GM06990 (cell line): Measurements from ENCODE around the gene UROC1.

Experiments used
- DNase-seq: peaks from one replicate; pipeline ENCODE4 v3.0.0-alpha.2; 2011; ENCODE audit not compliant: insufficient read length; ENCODE audit errors: extremely low read depth
- H3K27me3 ChIP-seq: replicated peaks from 2 replicates; pipeline ENCODE4 v1.6.0; 2011; ENCODE audit warnings: low read length; ENCODE audit not compliant: control insufficient read depth, insufficient read depth
- H3K36me3 ChIP-seq: 2 replicates; pipeline ENCODE4 v1.5.1; 2011; ENCODE audit warnings: low read length; ENCODE audit not compliant: control insufficient read depth, insufficient read depth
- H3K4me3 ChIP-seq: replicated peaks from 2 replicates; pipeline ENCODE4 v1.5.1; 2011; ENCODE audit warnings: low read depth, mild to moderate bottlenecking, control low read depth, low read length
- TF ChIP-seq, protein P1 (sequence below): IDR thresholded peaks from 2 replicates; pipeline ENCODE4 v1.5.1; 2011; ENCODE audit warnings: low read length, control low read depth, mild to moderate bottlenecking, inconsistent platforms; ENCODE audit not compliant: insufficient read depth, poor library complexity, severe bottlenecking

Gene UROC1

GRCh38 chr3:126479642-126480041, 37.9 kb downstream of the UROC1 start:
- TF ChIP-seq, protein P1, sequence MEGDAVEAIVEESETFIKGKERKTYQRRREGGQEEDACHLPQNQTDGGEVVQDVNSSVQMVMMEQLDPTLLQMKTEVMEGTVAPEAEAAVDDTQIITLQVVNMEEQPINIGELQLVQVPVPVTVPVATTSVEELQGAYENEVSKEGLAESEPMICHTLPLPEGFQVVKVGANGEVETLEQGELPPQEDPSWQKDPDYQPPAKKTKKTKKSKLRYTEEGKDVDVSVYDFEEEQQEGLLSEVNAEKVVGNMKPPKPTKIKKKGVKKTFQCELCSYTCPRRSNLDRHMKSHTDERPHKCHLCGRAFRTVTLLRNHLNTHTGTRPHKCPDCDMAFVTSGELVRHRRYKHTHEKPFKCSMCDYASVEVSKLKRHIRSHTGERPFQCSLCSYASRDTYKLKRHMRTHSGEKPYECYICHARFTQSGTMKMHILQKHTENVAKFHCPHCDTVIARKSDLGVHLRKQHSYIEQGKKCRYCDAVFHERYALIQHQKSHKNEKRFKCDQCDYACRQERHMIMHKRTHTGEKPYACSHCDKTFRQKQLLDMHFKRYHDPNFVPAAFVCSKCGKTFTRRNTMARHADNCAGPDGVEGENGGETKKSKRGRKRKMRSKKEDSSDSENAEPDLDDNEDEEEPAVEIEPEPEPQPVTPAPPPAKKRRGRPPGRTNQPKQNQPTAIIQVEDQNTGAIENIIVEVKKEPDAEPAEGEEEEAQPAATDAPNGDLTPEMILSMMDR, result no peak
- no peaks in the 10 kb centered on the region for H3K36me3 ChIP-seq
- no peak for DNase-seq
- no peaks in the 10 kb centered on the region; the same call in 1 of the 2 replicates for H3K27me3 ChIP-seq
- no peak overlapping the region for H3K4me3 ChIP-seq

- TF ChIP-seq, protein P1, result no peak
- Histone ChIP-seq H3K4me3 (no peak overlapping the region), H3K27me3 (no peaks in the 10 kb centered on the region; the same call in 1 of the 2 replicates), H3K36me3 (no peaks in the 10 kb centered on the region)
- no peak for DNase-seq
These were observed 38.8 kb downstream of the UROC1 start for GRCh38 chr3:126478581-126479310.

- H3K27me3 ChIP-seq, result no peaks in the 10 kb centered on the region; the same call in 1 of the 2 replicates
- DNase-seq, result no peak
- TF ChIP-seq, protein P1, result no peak
- no peaks in the 10 kb centered on the region for H3K36me3 ChIP-seq
- no peak overlapping the region for H3K4me3 ChIP-seq
These were observed 40.6 kb downstream of the UROC1 start for GRCh38 chr3:126477061-126477380.

DNA sequence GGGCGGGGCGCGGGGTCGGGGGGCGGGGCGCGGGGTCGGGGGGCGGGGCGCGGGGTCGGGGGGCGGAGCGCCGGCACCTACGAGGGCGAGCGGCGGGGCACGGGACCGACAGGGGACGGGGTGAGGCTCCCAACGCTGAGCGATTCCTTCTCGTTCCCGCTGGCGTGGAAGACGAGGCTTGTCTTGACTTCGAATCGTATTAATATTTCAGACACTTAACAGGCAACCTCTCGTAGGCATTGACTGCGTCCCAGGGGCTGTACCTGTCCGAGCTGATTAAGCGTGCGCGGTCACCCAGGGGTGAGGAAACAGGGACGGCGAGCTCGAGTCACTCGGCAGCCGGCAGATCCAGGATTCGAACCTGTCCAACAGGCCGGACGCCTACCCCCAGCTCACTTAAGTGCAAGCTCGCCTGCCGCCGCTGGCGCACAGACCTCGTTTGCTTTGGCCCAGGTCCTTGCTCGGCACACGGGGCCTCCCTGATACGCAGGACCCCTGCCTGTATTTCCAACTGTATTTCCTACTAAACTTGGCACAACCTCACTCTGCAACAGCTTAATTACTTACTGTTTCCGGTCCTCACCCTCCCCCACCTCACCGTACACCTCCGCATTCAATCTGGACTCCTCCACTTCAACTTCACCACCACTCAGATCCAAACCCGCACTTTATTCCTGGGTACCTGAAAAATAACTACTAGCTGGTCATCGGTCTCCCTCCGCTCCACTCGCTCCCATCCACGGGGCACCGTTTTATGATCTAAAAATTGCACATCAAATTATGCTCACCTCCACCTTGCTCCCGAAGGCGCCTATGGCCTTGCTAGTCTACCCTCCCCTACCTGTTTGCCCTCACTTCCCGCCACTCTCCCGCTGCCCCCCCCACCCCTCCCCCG, 41.2 kb downstream of the UROC1 start:
- TF ChIP-seq, protein P1, result no peak
- no peaks in the 10 kb centered on the region for H3K36me3 ChIP-seq
- peak overlapping the region; percentile 60 for H3K4me3 ChIP-seq
- no peaks in the 10 kb centered on the region; the same call in 1 of the 2 replicates for H3K27me3 ChIP-seq
- DNase-seq, result peak; percentile 67

DNA sequence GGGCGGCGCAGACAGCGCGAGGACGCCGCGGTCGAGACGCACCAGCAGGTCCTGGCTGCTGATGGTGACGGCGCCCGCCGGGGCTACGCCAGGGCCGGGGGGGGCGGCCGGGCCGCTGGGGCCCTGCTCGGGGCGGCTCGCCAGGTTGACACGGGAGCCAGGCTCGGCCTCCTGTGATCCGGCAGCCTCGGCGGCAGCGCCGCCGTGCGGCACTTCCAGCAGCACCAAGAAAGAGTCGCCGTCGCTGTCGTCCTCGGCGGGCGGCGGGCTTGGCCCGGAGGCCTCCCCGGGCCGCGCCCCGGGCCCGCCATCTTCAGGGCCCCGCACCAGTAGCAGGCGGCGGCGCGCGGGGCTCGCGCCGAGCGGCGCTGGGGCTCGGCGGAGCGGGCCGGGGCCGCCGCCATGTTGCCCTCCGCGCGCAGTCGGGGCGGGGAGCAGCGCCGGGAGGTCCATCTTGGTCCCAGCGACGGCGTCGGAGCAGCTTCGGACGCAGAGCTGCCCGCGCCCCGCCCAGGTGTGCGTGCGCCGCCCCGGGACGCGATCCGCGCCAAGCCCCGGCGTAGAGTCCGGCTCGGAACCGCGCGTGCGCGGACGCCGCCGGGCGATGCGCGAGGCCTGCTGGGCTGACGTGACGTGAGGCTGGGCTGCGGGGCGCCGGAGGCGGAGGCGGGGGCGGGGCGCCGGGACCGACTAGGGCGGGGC, 42.0 kb downstream of the UROC1 start, which contains the start of gene ZXDC:
TSS of gene ZXDC (minus strand) at position 479 of the 702 bp plus-strand sequence. CDS start at position 453, 26 bp downstream.
- TF ChIP-seq, protein P1, result peak; percentile 57
- peaks cover 3% of the 10 kb centered on the region; the same call in 1 of the 2 replicates for H3K36me3 ChIP-seq
- peak within 1 kb of the TSS; percentile 88 for H3K4me3 ChIP-seq
- no peaks in the 10 kb centered on the region; the same call in 1 of the 2 replicates for H3K27me3 ChIP-seq
- peak; percentile 98 for DNase-seq
